HG03060 (cell line): ENCODE measurements around the gene RFC1.
"Not testable (repeated sequence)": the region's sequence is repeated elsewhere in the genome, so short reads cannot be mapped to it uniquely, and the experiment has no call there.

ENCODE experiments used
- ATAC-seq: cut with Tn5 transposase; IDR thresholded peaks from one replicate; pipeline ENCODE4 v1.9.1; 2021; ENCODE audit warnings: low read depth, moderate number of reproducible peaks; ENCODE audit not compliant: unreplicated experiment

RFC1 gene

DNA sequence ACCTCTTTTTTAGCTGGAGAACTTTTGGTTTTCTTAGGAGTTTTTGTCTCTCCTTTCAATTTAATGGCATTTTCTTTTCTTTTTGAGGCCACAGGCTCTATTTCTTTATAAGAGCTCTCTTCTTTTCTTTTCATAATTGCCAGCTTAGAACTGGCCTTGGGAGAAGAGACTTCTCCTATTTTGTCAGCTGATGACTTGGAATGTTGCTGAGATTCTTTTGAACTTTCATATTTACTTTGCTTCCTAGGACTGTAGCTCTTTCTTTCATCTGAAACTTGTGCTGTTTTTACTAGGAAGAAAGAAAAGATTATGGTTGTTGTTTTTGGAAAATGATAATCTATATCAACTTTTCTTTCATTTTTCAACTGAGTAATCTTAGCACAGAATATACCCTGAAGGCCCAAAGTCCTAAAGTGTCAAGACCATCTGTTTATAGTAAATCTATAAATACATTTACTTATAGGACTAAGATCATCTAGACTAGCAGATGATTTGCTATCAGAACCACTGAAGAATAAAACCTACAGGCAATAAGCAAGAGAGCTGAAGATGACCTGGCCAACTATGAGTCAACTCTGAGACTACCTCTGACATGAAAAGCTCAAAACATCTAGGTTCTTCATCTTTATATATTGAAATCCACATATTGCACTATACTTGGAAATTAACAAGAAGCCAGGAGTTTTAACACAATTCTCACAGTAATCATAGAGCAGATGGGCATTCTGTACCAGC, 45.6 kb downstream of the RFC1 start:
- no peak for ATAC-seq

GRCh38 chr4:39319676-39320075, 46.5 kb downstream of the RFC1 start:
- no peak for ATAC-seq

DNA sequence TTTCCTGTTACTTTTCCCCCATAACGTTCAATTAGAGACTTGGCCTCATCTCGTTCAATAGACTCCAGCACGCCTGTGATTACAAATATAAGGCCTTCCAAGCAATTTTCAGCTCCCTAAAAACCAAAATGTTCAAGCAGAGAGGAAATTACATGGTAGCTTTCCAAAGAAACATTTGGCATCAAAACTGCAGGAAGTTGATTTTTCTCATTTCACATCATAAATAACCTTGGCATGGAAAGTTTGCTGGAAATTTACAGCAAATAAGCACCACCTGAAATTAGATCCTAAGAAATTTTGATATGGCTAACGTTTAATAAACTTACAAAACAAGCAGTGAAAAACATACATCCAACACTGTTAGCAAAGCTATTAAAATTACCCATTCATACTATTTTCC, 53.3 kb downstream of the RFC1 start:
- no peak for ATAC-seq

- ATAC-seq: no peak
Measured at GRCh38 chr4:39308611-39309010, 57.6 kb downstream of the RFC1 start.

GRCh38 chr4:39305912-39306677, 60.1 kb downstream of the RFC1 start:
- ATAC-seq: no peak

GRCh38 chr4:39304651-39305050, 61.5 kb downstream of the RFC1 start:
- no peak for ATAC-seq

GRCh38 chr4:39303871-39304270, 62.3 kb downstream of the RFC1 start:
- ATAC-seq: no peak

GRCh38 chr4:39302901-39303300, 63.3 kb downstream of the RFC1 start:
- no peak for ATAC-seq

GRCh38 chr4:39295784-39296183, 70.4 kb downstream of the RFC1 start:
- ATAC-seq: no peak

DNA sequence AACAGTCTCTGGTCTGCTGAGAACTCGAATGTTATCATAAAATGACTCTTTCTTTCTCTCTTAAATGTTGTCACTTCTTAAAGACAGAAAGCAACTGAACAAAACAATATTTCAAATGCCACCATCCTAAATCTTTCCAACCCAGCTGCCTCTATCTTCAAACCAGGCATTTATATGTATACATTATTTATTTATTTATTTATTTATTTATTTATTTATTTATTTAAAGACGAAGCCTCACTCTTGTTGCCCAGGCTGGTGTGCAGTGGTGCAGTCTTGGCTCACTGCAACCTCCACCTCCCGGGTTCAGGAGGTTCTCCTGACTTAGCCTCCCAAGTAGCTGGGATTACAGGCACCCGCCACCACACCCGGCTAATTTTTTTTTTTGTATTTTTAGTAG, 73.7 kb downstream of the RFC1 start:
- not testable (repeated sequence) for ATAC-seq

GRCh38 chr4:39291686-39292085, 74.5 kb downstream of the RFC1 start:
- ATAC-seq: no peak

DNA sequence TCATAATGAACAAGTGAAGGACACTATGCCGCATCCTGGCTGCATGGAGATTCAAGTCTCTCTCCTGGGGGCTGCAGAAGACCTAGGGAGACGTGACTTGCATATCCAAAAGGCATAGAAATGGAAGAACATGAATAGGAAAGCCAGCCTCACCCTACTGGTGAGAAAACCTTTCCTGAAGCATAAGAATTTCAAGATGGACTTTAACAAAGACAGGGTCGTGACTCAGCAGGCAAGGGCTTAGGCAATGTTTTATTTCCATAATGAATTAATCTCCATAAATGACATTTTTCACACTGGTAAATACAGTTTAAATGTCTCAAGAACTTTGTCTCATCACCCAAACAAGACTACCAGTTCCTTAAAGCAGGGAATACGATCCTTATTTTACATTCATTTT, 78.9 kb downstream of the RFC1 start:
- ATAC-seq: no peak

GRCh38 chr4:39286263-39286662, 79.9 kb downstream of the RFC1 start:
- ATAC-seq: no peak

DNA sequence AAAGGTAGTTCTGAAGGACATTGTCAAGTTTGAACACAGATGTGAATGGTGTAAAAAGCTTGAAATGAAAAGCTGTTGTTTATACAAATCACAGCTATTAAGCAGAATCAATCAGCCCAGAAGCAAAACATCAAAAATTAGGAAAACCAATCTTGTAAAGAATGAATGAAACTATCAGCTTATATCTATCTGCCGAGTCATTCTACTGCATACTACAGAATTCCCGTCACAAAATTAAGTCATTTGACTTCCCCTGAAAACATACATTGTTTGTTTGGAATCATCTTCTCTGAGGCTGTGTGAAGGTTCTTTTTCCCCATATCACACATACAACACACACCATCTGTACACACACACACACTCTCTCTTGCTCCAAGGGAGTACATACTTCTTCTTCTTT, 80.3 kb downstream of the RFC1 start:
- no peak for ATAC-seq

DNA sequence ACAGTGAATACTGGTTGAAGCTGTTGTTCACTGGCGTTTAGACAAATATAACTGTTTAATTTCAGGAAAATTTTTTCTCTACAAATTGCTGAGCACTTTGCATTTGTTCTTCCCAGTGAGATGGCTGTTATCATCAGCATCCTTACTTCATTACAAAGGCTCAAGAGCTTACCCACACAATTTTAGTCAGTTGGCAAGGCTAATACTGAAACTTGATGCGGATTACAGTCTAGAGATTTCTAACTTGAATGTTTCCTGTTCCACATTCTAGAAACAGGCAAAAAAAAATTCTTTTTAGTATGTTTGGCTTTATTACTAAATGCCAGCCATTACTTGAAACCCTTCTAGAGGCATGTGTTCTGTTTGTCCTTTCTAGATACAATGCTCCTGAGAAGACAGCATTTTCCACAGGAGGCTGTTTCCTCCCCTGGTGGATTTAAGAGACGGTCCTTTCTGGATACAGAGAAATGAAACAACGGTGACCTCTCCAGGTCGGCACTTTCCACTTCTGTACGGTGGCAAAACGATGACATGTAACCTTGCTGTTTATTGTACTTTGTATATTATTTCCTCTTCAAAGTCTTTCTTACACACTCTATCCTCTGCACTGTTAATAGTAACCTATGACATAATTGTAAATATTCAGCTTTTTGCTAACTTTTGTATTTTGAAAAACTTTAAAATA, 80.9 kb downstream of the RFC1 start:
- no peak for ATAC-seq

- ATAC-seq: no peak
Measured at GRCh38 chr4:39280770-39281169, 85.4 kb downstream of the RFC1 start.

DNA sequence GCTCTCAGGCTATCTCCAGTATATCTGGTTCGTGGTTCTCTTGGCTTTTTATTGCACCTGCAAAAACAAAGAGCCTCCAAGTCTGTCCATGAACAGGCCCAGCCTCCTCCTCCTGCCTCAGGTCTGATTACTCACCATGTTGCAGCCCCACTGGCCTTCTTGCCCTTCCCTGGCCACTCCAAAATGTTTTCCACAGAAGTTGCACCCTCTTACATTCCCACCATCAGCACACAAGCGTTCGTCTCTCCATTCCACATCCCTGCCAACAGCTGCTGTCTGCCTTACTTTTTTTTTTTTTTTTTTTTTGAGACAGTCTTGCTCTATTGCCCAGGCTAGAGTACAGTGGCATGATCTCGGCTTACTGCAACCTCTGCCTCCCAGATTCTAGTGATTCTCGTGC, 86.7 kb downstream of the RFC1 start:
- no peak for ATAC-seq

- no peak for ATAC-seq
Measured at GRCh38 chr4:39278476-39278875, 87.7 kb downstream of the RFC1 start.

- ATAC-seq: not testable (repeated sequence)
Measured at GRCh38 chr4:39277661-39278060, 88.5 kb downstream of the RFC1 start.

- no peak for ATAC-seq
Measured at GRCh38 chr4:39274503-39274902, 91.7 kb downstream of the RFC1 start.

- no peak for ATAC-seq
Measured at GRCh38 chr4:39263895-39264294, 102.3 kb downstream of the RFC1 start.
